Fibroblast of lung (primary cell): ENCODE data around the gene CABS1. TPM values are rescaled to one million over a fixed set of nuclear protein-coding genes. Genes with fewer than 3 reads are reported as not detected.

ENCODE experiments used
- DNase-seq, 2 donors: peaks; one replicate each; pipeline versions ENCODE4 v3.0.0 to v3.0.0-alpha.2; 2010; ENCODE audit warnings: low read depth in 2 of 2
- H2AFZ ChIP-seq: 2 replicates; pipeline ENCODE4 v1.5.1; 2012; ENCODE audit warnings: low read length, control low read depth, inconsistent platforms
- H3K27ac ChIP-seq: 2 replicates; pipeline ENCODE4 v1.5.1; 2011; ENCODE audit warnings: low read length, control low read depth; ENCODE audit not compliant: insufficient read depth
- H3K27me3 ChIP-seq: 2 replicates; pipeline ENCODE4 v1.5.1; 2011; ENCODE audit warnings: mild to moderate bottlenecking, low read length; ENCODE audit not compliant: control insufficient read depth, insufficient read depth
- H3K36me3 ChIP-seq: 2 replicates; pipeline ENCODE4 v1.5.1; 2011; ENCODE audit warnings: low read length; ENCODE audit not compliant: control insufficient read depth, insufficient read depth
- H3K4me1 ChIP-seq: 2 replicates; pipeline ENCODE4 v1.5.1; 2011; ENCODE audit warnings: low read length; ENCODE audit not compliant: control insufficient read depth, insufficient read depth; ENCODE audit errors: extremely low read depth
- H3K4me2 ChIP-seq: 2 replicates; pipeline ENCODE4 v1.5.1; 2011; ENCODE audit warnings: low read length, control low read depth; ENCODE audit not compliant: insufficient read depth; ENCODE audit errors: extremely low read depth
- H3K4me3 ChIP-seq, 4 experiments: fragments of 200-600 bp in 1 of 4; sonication (generic) in 1 of 4; replicated peaks in 1 of 4; 2 replicates each; pipeline ENCODE4 v1.5.1; 2011 to 2016; ENCODE audit warnings: low read length in 4 of 4, low read depth in 3 of 4, mild to moderate bottlenecking in 3 of 4, control low read depth in 2 of 4, inconsistent platforms in 1 of 4, mixed read lengths in 1 of 4; ENCODE audit not compliant: insufficient read depth in 1 of 4; ENCODE audit errors: control extremely low read depth in 1 of 4
- H3K79me2 ChIP-seq: 2 replicates; pipeline ENCODE4 v1.5.1; 2012; ENCODE audit warnings: mild to moderate bottlenecking, low read length, inconsistent platforms; ENCODE audit not compliant: control insufficient read depth, insufficient read depth
- H3K9ac ChIP-seq: 2 replicates; pipeline ENCODE4 v1.5.1; 2011; ENCODE audit warnings: mild to moderate bottlenecking, low read length, control low read depth; ENCODE audit not compliant: insufficient read depth
- H3K9me3 ChIP-seq: 2 replicates; pipeline ENCODE4 v1.5.1; 2012; ENCODE audit warnings: low read depth, low read length; ENCODE audit not compliant: control insufficient read depth, insufficient read depth
- H4K20me1 ChIP-seq: 2 replicates; pipeline ENCODE4 v1.5.1; 2011; ENCODE audit warnings: low read length; ENCODE audit not compliant: control insufficient read depth, insufficient read depth; ENCODE audit errors: extremely low read depth
- EZH2 ChIP-seq: IDR thresholded peaks from 2 replicates; pipeline ENCODE4 v1.5.1; 2012; ENCODE audit warnings: low read length, control low read depth, mild to moderate bottlenecking; ENCODE audit errors: missing control alignments
- polyA plus RNA-seq, 2 donors: library from polyadenylated mRNA; depleted of rRNA in 1 of 2; stranded (reverse) in 1 of 2; unstranded in 1 of 2; fragments of >200 nt; gene quantifications; 2 replicates each; pipeline ENCODE4 v1.2.1, GENCODE V29; 2011 to 2012; ENCODE audit warnings: missing spikeins in 1 of 2
- total RNA-seq: library from RNA; depleted of rRNA; stranded (reverse); fragments of >200 nt; gene quantifications from 2 replicates; pipeline ENCODE4 v1.2.1, GENCODE V29; 2014
- TF ChIP-seq, protein P1 (sequence below), 2 donors: IDR thresholded peaks in 1 of 2; conservative IDR thresholded peaks in 1 of 2; 1 replicate in 1 of 2; 2 replicates in 1 of 2; pipeline ENCODE4 v1.5.1; 2011 to 2012; ENCODE audit warnings: low read length in 2 of 2, control low read depth in 1 of 2, inconsistent platforms in 1 of 2, low read depth in 1 of 2, mild to moderate bottlenecking in 1 of 2

The CABS1 gene
- total and polyA plus RNA-seq, 2 donors (not counting 1 experiment from before 2014, with no cell fraction given): not detected

DNA sequence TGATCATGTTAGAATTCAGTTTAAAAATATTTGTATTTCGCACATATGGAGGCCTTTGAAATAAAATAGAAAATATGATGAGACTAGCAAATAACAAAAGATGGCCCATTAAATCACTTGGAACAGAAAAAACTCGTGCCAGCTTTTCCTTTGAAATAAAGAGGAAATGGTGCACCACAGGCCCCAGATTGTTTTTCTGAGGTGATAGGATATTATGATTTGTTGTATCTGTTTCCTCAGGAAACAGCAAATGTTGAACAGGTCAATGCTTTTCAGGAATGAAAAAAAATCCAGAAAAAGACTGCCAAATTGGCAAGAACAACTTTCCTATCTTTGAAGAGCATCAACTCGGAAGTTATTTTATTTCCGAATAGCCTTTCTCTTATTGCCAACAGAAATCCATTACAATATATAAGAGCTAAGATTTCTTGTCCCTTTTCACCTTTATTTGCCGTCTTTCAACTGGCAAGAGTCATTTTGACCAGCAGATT lies 48.0 kb downstream of the CABS1 start, which contains the start of gene SMR3B:
SMR3B (plus strand) TSS at position 441 of the 491 bp plus-strand sequence. CDS start 1,380 bp downstream, outside the sequence.
- H3K36me3 ChIP-seq: no peaks in the 10 kb centered on the region
- H3K4me2 ChIP-seq: no peak within 1 kb of the TSS
- H3K4me1 ChIP-seq: no peaks in the 10 kb centered on the region
- no peak within 1 kb of the TSS for H3K4me3 ChIP-seq
- no peak for DNase-seq
- H3K27ac ChIP-seq: no peak within 1 kb of the TSS
- no peaks in the 10 kb centered on the region for H3K79me2 ChIP-seq
- H3K27me3 ChIP-seq: no peaks in the 10 kb centered on the region
- H3K9ac ChIP-seq: no peak within 1 kb of the TSS
- H4K20me1 ChIP-seq: no peaks in the 10 kb centered on the region
- no peaks in the 10 kb centered on the region for H3K9me3 ChIP-seq
- TF ChIP-seq, protein P1, sequence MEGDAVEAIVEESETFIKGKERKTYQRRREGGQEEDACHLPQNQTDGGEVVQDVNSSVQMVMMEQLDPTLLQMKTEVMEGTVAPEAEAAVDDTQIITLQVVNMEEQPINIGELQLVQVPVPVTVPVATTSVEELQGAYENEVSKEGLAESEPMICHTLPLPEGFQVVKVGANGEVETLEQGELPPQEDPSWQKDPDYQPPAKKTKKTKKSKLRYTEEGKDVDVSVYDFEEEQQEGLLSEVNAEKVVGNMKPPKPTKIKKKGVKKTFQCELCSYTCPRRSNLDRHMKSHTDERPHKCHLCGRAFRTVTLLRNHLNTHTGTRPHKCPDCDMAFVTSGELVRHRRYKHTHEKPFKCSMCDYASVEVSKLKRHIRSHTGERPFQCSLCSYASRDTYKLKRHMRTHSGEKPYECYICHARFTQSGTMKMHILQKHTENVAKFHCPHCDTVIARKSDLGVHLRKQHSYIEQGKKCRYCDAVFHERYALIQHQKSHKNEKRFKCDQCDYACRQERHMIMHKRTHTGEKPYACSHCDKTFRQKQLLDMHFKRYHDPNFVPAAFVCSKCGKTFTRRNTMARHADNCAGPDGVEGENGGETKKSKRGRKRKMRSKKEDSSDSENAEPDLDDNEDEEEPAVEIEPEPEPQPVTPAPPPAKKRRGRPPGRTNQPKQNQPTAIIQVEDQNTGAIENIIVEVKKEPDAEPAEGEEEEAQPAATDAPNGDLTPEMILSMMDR (conservative IDR thresholded peaks at IDR 0.05 in 1 of 2, IDR thresholded peaks at IDR 0.05 in 1 of 2; ENCODE audit: low read depth in 1 of 2, low read length in 2 of 2): no peak
- TF ChIP-seq EZH2: no peak
- H2AFZ ChIP-seq: no peak within 1 kb of the TSS

Other genes starting within 250 kb of the CABS1 start
- gene PRR27, start 180.7 kb upstream of the CABS1 start, total RNA-seq: not detected in 2 replicates
- not detected in 2 replicates for gene PRR27, start 180.7 kb upstream of the CABS1 start, polyA plus RNA-seq
- not detected in 2 replicates for gene ODAM, start 139.3 kb upstream of the CABS1 start, total RNA-seq
- not detected in 2 replicates for gene ODAM, start 139.3 kb upstream of the CABS1 start, polyA plus RNA-seq
- not detected in 2 replicates for gene FDCSP, start 108.9 kb upstream of the CABS1 start, total RNA-seq
- gene FDCSP, start 108.9 kb upstream of the CABS1 start, polyA plus RNA-seq: not detected in 2 replicates
- gene CSN3, start 92.4 kb upstream of the CABS1 start, total RNA-seq: not detected in 2 replicates
- not detected in 2 replicates for gene CSN3, start 92.4 kb upstream of the CABS1 start, polyA plus RNA-seq
- not detected in 2 replicates for gene SMR3A, start 25.8 kb downstream of the CABS1 start, total RNA-seq
- not detected in 2 replicates for gene SMR3A, start 25.8 kb downstream of the CABS1 start, polyA plus RNA-seq
- not detected in 2 replicates for gene SMR3B, start 48.1 kb downstream of the CABS1 start, total RNA-seq
- not detected in 2 replicates for gene SMR3B, start 48.1 kb downstream of the CABS1 start, polyA plus RNA-seq
- not detected in 2 replicates for gene OPRPN, start 63.0 kb downstream of the CABS1 start, total RNA-seq
- not detected in 2 replicates for gene OPRPN, start 63.0 kb downstream of the CABS1 start, polyA plus RNA-seq
- gene MUC7, start 137.2 kb downstream of the CABS1 start, total RNA-seq: not detected in 2 replicates
- gene MUC7, start 137.2 kb downstream of the CABS1 start, polyA plus RNA-seq: not detected in 2 replicates
- not detected in 2 replicates for gene AMTN, start 183.6 kb downstream of the CABS1 start, total RNA-seq
- not detected in 2 replicates for gene AMTN, start 183.6 kb downstream of the CABS1 start, polyA plus RNA-seq